Neural progenitor cell (in vitro differentiated cells): ENCODE results near the gene PKDCC. TPM values are rescaled to one million over a fixed set of nuclear protein-coding genes. Genes with fewer than 3 reads are reported as not detected.

Source experiments
- DNase-seq: peaks from one replicate; pipeline ENCODE4 v3.0.0-alpha.2; 2016; ENCODE audit warnings: low spot score
- H2AFZ ChIP-seq: fragments of 200-600 bp; sonication (generic); replicated peaks from 2 replicates; pipeline ENCODE4 v1.6.1; 2016; ENCODE audit warnings: antibody characterized with exemption
- H3F3A ChIP-seq: fragments of 200-600 bp; sonication (generic); 2 replicates; pipeline ENCODE4 v1.6.1; 2016; ENCODE audit warnings: antibody characterized with exemption, low read depth
- H3K27ac ChIP-seq: fragments of 200-600 bp; sonication (generic); 2 replicates; pipeline ENCODE4 v1.5.1; 2016; ENCODE audit warnings: mild to moderate bottlenecking
- H3K27me3 ChIP-seq: fragments of 200-600 bp; sonication (generic); 2 replicates; pipeline ENCODE4 v1.6.1; 2016; ENCODE audit warnings: mild to moderate bottlenecking, moderate library complexity
- H3K36me3 ChIP-seq: fragments of 200-600 bp; sonication (generic); 2 replicates; pipeline ENCODE4 v1.5.1; 2016
- H3K4me1 ChIP-seq: fragments of 200-600 bp; sonication (generic); 2 replicates; pipeline ENCODE4 v1.6.1; 2016; ENCODE audit warnings: mixed run types
- H3K4me2 ChIP-seq: fragments of 200-600 bp; sonication (generic); 2 replicates; pipeline ENCODE4 v1.6.1; 2016
- H3K4me3 ChIP-seq: fragments of 200-600 bp; sonication (generic); 2 replicates; pipeline ENCODE4 v1.5.1; 2016
- H3K79me2 ChIP-seq: fragments of 200-600 bp; sonication (generic); 2 replicates; pipeline ENCODE4 v1.6.1; 2016; ENCODE audit warnings: low read depth
- H3K9ac ChIP-seq: fragments of 200-600 bp; sonication (generic); 2 replicates; pipeline ENCODE4 v1.6.1; 2016
- H3K9me3 ChIP-seq: fragments of 200-600 bp; sonication (generic); 2 replicates; pipeline ENCODE4 v1.5.1; 2016; ENCODE audit warnings: low read depth
- H4K20me1 ChIP-seq: fragments of 200-600 bp; sonication (generic); 2 replicates; pipeline ENCODE4 v1.6.1; 2016; ENCODE audit warnings: low read depth
- H3K27ac Mint-ChIP-seq: 3 replicates; pipeline ENCODE4 v1.8.0; 2021; ENCODE audit warnings: mixed read lengths
- H3K27me3 Mint-ChIP-seq: 2 replicates; pipeline ENCODE4 v1.8.0; 2022; ENCODE audit warnings: low read depth, mild to moderate bottlenecking, inconsistent platforms, moderate library complexity, mixed read lengths; ENCODE audit not compliant: insufficient read depth
- H3K36me3 Mint-ChIP-seq: 3 replicates; pipeline ENCODE4 v1.8.0; 2021; ENCODE audit warnings: mixed read lengths
- H3K4me1 Mint-ChIP-seq: 3 replicates; pipeline ENCODE4 v1.8.0; 2021; ENCODE audit warnings: mixed read lengths
- H3K4me3 Mint-ChIP-seq: 3 replicates; pipeline ENCODE4 v1.8.0; 2021; ENCODE audit warnings: mild to moderate bottlenecking, moderate library complexity, mixed read lengths
- H3K9me3 Mint-ChIP-seq: 3 replicates; pipeline ENCODE4 v1.8.0; 2020; ENCODE audit warnings: mixed read lengths
- CTCF ChIP-seq: fragments of 200-600 bp; sonication (generic); IDR thresholded peaks from 2 replicates; pipeline ENCODE4 v1.5.1; 2017; ENCODE audit warnings: antibody characterized with exemption, mild to moderate bottlenecking
- EZH2 ChIP-seq: fragments of 200-600 bp; sonication (generic); IDR thresholded peaks from 2 replicates; pipeline ENCODE4 v1.6.1; 2017; ENCODE audit warnings: antibody characterized with exemption, mild to moderate bottlenecking, moderate library complexity
- EZH2phosphoT487 ChIP-seq: fragments of 200-600 bp; sonication (generic); IDR thresholded peaks from 2 replicates; pipeline ENCODE4 v1.6.1; 2017; ENCODE audit warnings: antibody characterized with exemption
- total RNA-seq: library from RNA; depleted of rRNA; stranded (reverse); fragments of >200 nt; gene quantifications from 2 replicates; pipeline ENCODE4 v1.2.3, GENCODE V29; 2015; ENCODE audit warnings: low replicate concordance

Gene PKDCC
- total RNA-seq, 1 donor from 2014 or later: 70.4 TPM

DNA sequence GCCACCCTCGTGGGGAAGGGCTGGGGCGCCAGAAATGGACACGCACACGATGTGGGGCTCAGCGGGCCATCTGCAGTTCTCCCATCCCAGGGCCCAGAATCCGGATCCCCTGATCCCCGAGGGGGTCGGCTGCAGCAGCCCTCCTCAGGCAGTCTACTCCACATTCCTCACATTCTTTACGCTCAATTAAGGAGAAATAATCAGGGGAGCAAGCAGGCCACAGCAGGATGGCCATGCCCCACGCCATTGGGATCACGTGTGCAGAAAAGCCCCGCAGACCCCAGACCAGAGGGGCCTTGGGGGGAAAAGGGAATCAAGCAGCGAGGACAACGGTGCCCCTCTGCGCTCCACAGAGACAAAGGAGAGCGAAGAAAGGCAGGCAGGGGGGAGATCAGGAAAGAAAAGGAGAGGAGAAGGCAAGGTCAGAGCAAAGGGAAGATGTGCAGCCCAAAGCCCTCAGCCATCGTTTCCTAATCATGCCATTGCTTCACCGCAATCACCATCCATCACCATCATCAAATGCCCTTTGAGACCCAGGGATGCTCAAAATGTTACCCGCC is 17.5 kb upstream of the PKDCC start:
- TF ChIP-seq CTCF (no peak), EZH2phosphoT487 (no peak), EZH2 (no peak)
- Mint-ChIP-seq H3K9me3 (peaks cover 8% of the 10 kb centered on the region), H3K4me3 (peak overlapping the region; percentile 72), H3K36me3 (no peaks in the 10 kb centered on the region), H3K4me1 (peaks cover 62% of the 10 kb centered on the region), H3K27ac (peak overlapping the region; percentile 79), H3K27me3 (peaks cover 45% of the 10 kb centered on the region)
- no peaks in the 10 kb centered on the region for H3K9me3 ChIP-seq
- H3K27ac ChIP-seq: peak overlapping the region; percentile 96
- H2AFZ ChIP-seq: no peak overlapping the region
- H3F3A ChIP-seq: peaks cover 55% of the 10 kb centered on the region
- H3K36me3 ChIP-seq: no peaks in the 10 kb centered on the region
- no peak overlapping the region for H3K9ac ChIP-seq
- peak overlapping the region; percentile 25 for H3K4me3 ChIP-seq
- peaks cover 50% of the 10 kb centered on the region for H3K4me1 ChIP-seq
- peak overlapping the region; percentile 74 for H3K4me2 ChIP-seq
- no peaks in the 10 kb centered on the region for H3K27me3 ChIP-seq
- H3K79me2 ChIP-seq: no peaks in the 10 kb centered on the region
- DNase-seq: peak; percentile 93
- no peaks in the 10 kb centered on the region for H4K20me1 ChIP-seq

- Mint-ChIP-seq H3K9me3 (peaks cover 8% of the 10 kb centered on the region), H3K4me1 (peaks cover 60% of the 10 kb centered on the region)
- H2AFZ ChIP-seq: no peak overlapping the region
Observed at GRCh38 chr2:42030829-42031228, 17.0 kb upstream of the PKDCC start.

GRCh38 chr2:42031281-42032223 is 16.3 kb upstream of the PKDCC start:
- Mint-ChIP-seq H3K27ac (peak overlapping the region; percentile 4), H3K9me3 (peaks cover 6% of the 10 kb centered on the region), H3K27me3 (peaks cover 41% of the 10 kb centered on the region), H3K4me1 (peaks cover 56% of the 10 kb centered on the region), H3K36me3 (no peaks in the 10 kb centered on the region), H3K4me3 (peak overlapping the region; percentile 31)
- no peaks in the 10 kb centered on the region for H4K20me1 ChIP-seq
- no peaks in the 10 kb centered on the region for H3K27me3 ChIP-seq
- no peaks in the 10 kb centered on the region for H3K79me2 ChIP-seq
- DNase-seq: no peak
- no peak overlapping the region for H2AFZ ChIP-seq
- no peaks in the 10 kb centered on the region for H3K36me3 ChIP-seq
- peaks cover 60% of the 10 kb centered on the region for H3K4me1 ChIP-seq
- TF ChIP-seq EZH2 (no peak), CTCF (no peak), EZH2phosphoT487 (no peak)
- H3K9me3 ChIP-seq: no peaks in the 10 kb centered on the region
- peak overlapping the region; percentile 74 for H3K4me2 ChIP-seq
- peak overlapping the region; percentile 21 for H3K4me3 ChIP-seq
- H3K9ac ChIP-seq: no peak overlapping the region
- peaks cover 61% of the 10 kb centered on the region for H3F3A ChIP-seq
- no peak overlapping the region for H3K27ac ChIP-seq

More at GRCh38 chr2:42030829-42031228, 17.0 kb upstream of the PKDCC start:
- H3K9ac ChIP-seq: no peak overlapping the region
- H3K36me3 ChIP-seq: no peaks in the 10 kb centered on the region
- H3K27ac ChIP-seq: peak overlapping the region; percentile 96
- Mint-ChIP-seq H3K4me3 (peak overlapping the region; percentile 31), H3K27ac (peak overlapping the region; percentile 38), H3K27me3 (peaks cover 44% of the 10 kb centered on the region), H3K36me3 (no peaks in the 10 kb centered on the region)
- H3K4me3 ChIP-seq: no peak overlapping the region
- no peak for DNase-seq
- TF ChIP-seq EZH2: no peak
- no peak for TF ChIP-seq EZH2phosphoT487
- TF ChIP-seq CTCF: no peak
- no peaks in the 10 kb centered on the region for H4K20me1 ChIP-seq
- no peaks in the 10 kb centered on the region for H3K27me3 ChIP-seq
- peak overlapping the region; percentile 74 for H3K4me2 ChIP-seq
- H3K79me2 ChIP-seq: no peaks in the 10 kb centered on the region
- H3K4me1 ChIP-seq: peaks cover 52% of the 10 kb centered on the region
- no peaks in the 10 kb centered on the region for H3K9me3 ChIP-seq
- H3F3A ChIP-seq: peaks cover 54% of the 10 kb centered on the region
